Body of pancreas (tissue), 4 donors: ENCODE measurements around the gene TDP1. TPM values are rescaled to one million over a fixed set of nuclear protein-coding genes. Genes with fewer than 3 reads are reported as not detected.

Experiments
- ATAC-seq: fragments of 150-250 bp; one replicate; pipeline ENCODE4 v1.9.1; 2016
- DNase-seq, 4 donors: peaks; one replicate each; pipeline ENCODE4 v3.0.0-alpha.2; 2019
- H3K27ac ChIP-seq, 4 donors: fragments of 200-600 bp; sonication (generic); 1 replicate in 3 of 4; 2 replicates in 1 of 4; pipeline versions ENCODE4 v1.5.1 to v1.6.1; 2016 to 2019; ENCODE audit warnings: mild to moderate bottlenecking in 1 of 4, mixed read lengths in 1 of 4, moderate library complexity in 1 of 4
- H3K27me3 ChIP-seq, 2 donors: fragments of 200-600 bp; sonication (generic); one replicate each; pipeline ENCODE4 v1.6.0; 2016; ENCODE audit warnings: mild to moderate bottlenecking in 1 of 2
- H3K36me3 ChIP-seq, 2 donors: fragments of 200-600 bp; sonication (generic); replicated peaks in 1 of 2; 2 replicates each; pipeline ENCODE4 v1.5.1; 2016; ENCODE audit warnings: low read depth in 2 of 2; ENCODE audit not compliant: insufficient read depth in 1 of 2
- H3K4me1 ChIP-seq: fragments of 200-600 bp; sonication (generic); one replicate; pipeline ENCODE4 v1.6.0; 2016
- H3K4me3 ChIP-seq, 2 donors: fragments of 200-600 bp; sonication (generic); 1 replicate in 1 of 2; 2 replicates in 1 of 2; pipeline ENCODE4 v1.5.1; 2016 to 2019
- H3K9me3 ChIP-seq, 3 donors: fragments of 200-600 bp; sonication (generic); 1 replicate in 2 of 3; 2 replicates in 1 of 3; pipeline ENCODE4 v1.5.1; 2016
- POLR2A ChIP-seq, 3 donors: fragments of 450-650 bp; IDR thresholded peaks; one replicate each; pipeline ENCODE4 v1.6.1; 2016; ENCODE audit warnings: antibody characterized with exemption in 3 of 3, mild to moderate bottlenecking in 2 of 3
- WGBS, 2 donors: methylation state at CpG; one replicate each; pipeline ENCODE4 v1.1.5; 2017; 5-methylcytosine and 5-hydroxymethylcytosine counted together
- intact Hi-C: fragments of 100-400 bp; cut with DNase I; formaldehyde crosslinking; loops from one replicate; pipeline ENCODE4 v1.15.1; 2023
- total RNA-seq, 2 donors: library from RNA; depleted of rRNA; stranded (reverse); fragments of >200 nt; gene quantifications; one replicate each; pipeline ENCODE4 v1.1.0, GENCODE V29; 2016
- TF ChIP-seq, protein P1 (sequence below), 7 experiments: fragments of 450-650 bp in 4 of 7; fragments of 200-600 bp in 3 of 7; sonication (generic) in 3 of 7; IDR thresholded peaks; one replicate each; pipeline ENCODE4 v1.5.1; 2016 to 2019; ENCODE audit warnings: antibody characterized with exemption in 7 of 7

The TDP1 gene
- total RNA-seq, 2 donors from 2014 or later: 7.5 to 10.5 TPM

DNA sequence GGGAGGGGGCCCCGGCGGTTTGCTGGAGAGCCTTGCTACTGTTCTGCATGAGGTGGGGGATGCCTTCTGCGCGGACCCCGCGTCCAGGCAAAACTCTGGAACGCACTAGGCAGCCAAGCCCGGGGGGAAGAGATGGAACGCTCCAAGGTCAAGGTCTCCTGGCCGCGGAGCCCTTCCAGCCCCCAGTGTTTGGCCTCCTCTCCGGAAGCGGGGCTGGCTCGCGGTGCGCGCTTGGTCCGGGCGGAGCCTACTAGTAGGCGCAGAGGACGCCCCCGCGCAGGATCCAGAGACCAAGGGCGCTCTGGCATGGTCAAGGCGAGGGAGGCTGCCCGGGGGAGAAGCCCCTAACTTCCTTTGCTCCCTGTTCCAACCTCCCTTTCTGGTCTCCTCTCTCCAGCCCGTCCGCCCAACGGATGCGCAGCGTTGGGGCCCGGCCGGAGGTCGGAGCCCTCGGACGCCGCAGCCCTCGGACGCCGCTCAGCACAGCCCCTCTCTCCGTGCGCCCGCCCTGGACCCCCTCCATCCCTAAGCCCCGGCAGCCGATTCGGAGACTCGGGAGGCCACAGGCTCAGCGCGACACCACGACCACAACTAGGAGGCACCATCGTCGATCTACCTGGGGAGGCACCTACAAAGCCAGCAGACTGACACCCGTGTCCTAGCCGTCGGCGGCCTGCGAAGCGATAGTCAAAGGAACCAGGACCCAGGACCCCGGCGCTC, 105.4 kb downstream of the TDP1 start:
- Histone ChIP-seq H3K9me3 (no peaks in the 10 kb centered on the region), H3K4me1 (peaks cover 31% of the 10 kb centered on the region), H3K27ac (no peak overlapping the region), H3K4me3 (peak overlapping the region in 1 of 2 donors; percentile 13), H3K27me3 (peaks cover 0 to 26% of the 10 kb centered on the region in 2 donors), H3K36me3 (no peaks in the 10 kb centered on the region)
- no peak for DNase-seq
- WGBS, 2 donors: 1 to 4% methylated on average over 24 to 59 of the region's 60 CpGs
- intact Hi-C loops: no loop called here
- ATAC-seq: no peak
- TF ChIP-seq, protein P1, sequence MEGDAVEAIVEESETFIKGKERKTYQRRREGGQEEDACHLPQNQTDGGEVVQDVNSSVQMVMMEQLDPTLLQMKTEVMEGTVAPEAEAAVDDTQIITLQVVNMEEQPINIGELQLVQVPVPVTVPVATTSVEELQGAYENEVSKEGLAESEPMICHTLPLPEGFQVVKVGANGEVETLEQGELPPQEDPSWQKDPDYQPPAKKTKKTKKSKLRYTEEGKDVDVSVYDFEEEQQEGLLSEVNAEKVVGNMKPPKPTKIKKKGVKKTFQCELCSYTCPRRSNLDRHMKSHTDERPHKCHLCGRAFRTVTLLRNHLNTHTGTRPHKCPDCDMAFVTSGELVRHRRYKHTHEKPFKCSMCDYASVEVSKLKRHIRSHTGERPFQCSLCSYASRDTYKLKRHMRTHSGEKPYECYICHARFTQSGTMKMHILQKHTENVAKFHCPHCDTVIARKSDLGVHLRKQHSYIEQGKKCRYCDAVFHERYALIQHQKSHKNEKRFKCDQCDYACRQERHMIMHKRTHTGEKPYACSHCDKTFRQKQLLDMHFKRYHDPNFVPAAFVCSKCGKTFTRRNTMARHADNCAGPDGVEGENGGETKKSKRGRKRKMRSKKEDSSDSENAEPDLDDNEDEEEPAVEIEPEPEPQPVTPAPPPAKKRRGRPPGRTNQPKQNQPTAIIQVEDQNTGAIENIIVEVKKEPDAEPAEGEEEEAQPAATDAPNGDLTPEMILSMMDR (IDR thresholded peaks at IDR 0.05): no peak
- TF ChIP-seq POLR2A (IDR thresholded peaks at IDR 0.05): no peak

- Histone ChIP-seq H3K27ac (no peak within 1 kb of the TSS), H3K36me3 (no peaks in the 10 kb centered on the region), H3K4me1 (peaks cover 31% of the 10 kb centered on the region), H3K27me3 (peaks cover 0 to 26% of the 10 kb centered on the region in 2 donors), H3K4me3 (peak within 1 kb of the TSS in 1 of 2 donors; percentile 13), H3K9me3 (no peaks in the 10 kb centered on the region)
- TF ChIP-seq, protein P1 (IDR thresholded peaks at IDR 0.05): no peak
- no peak for TF ChIP-seq POLR2A (IDR thresholded peaks at IDR 0.05)
- DNase-seq (peak in 2 of 4 donors; percentile 6 to 22), ATAC-seq (no peak)
- intact Hi-C loops: no loop called here
- WGBS, 2 donors: 1 to 8% methylated on average over 18 to 52 of the region's 52 CpGs
Observed at GRCh38 chr14:90061685-90062126, 106.0 kb downstream of the TDP1 start, which contains the start of gene KCNK13. Gene KCNK13 (plus strand): TSS chr14:90061994. CDS start chr14:90062206, 212 bp downstream.

DNA sequence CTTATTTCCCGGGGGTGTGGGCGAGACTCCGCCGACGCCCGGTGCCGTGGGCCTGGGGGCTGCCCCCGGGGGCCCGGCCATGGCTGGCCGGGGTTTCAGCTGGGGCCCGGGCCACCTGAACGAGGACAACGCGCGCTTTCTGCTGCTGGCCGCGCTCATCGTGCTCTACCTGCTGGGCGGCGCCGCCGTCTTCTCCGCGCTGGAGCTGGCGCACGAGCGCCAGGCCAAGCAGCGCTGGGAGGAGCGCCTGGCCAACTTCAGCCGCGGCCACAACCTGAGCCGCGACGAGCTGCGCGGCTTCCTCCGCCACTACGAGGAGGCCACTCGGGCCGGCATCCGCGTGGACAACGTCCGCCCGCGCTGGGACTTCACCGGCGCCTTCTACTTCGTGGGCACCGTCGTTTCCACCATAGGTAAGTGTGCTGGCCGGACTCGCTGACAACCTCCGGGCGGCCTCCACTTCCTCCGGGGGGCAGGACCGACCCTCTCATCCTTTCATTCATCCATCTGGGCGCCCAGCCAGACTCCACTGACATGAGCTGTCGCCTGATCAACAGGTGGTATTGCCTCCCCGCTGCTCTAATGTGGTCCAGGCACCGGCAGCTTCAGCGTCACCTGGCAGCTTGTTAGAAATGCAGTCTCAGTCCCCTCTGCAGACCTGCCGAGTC, 106.5 kb downstream of the TDP1 start:
- TF ChIP-seq, protein P1 (IDR thresholded peaks at IDR 0.05): no peak
- TF ChIP-seq POLR2A (IDR thresholded peaks at IDR 0.05): no peak
- WGBS, 2 donors: 0 to 2% methylated on average over 1 to 63 of the region's 63 CpGs
- no peak overlapping the region for H3K27ac ChIP-seq
- peaks cover 0 to 26% of the 10 kb centered on the region in 2 donors for H3K27me3 ChIP-seq
- H3K36me3 ChIP-seq: no peaks in the 10 kb centered on the region
- peak overlapping the region in 1 of 2 donors; percentile 13 for H3K4me3 ChIP-seq
- ATAC-seq (peak; percentile 49), DNase-seq (peak in 2 of 4 donors; percentile 17 to 33)
- H3K4me1 ChIP-seq: peaks cover 31% of the 10 kb centered on the region
- intact Hi-C loops: no loop called here
- H3K9me3 ChIP-seq: no peaks in the 10 kb centered on the region

DNA sequence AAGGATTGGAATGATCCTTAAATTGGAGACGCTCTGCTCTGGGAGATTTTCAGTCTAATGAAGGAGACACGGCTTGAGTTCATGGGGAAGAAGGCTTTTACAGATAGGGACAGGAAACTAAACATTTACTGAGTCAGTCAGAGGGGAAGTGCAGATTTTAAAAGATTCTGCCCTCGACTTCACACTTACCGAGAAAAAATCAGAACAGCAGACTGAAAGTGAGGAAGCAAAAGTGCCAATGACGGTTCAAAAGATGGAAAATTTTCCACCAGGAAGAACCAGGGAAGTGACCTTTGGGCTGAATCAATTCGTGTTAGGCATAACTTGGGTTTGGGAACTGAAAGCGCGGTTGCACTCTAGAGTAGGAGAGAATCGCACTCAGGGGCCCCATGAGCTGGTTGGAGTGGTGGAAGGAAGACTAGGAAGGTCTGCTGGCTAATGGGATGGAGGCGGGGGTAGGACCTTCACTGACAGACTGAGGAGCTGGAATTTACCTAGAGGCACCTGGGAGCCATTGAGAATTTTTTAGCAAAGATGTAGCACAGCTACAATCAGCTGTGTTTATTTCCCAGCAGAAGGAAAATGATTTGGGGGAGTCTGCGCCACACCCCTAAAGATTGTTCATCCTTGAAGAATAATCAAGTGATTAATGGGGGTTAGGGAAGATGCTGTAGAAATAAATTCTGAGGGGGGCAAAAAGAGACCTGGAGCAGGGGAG, 107.3 kb downstream of the TDP1 start:
- Histone ChIP-seq H3K9me3 (no peaks in the 10 kb centered on the region), H3K4me3 (no peak overlapping the region), H3K27ac (no peak overlapping the region), H3K36me3 (no peaks in the 10 kb centered on the region), H3K4me1 (peaks cover 31% of the 10 kb centered on the region), H3K27me3 (peaks cover 0 to 26% of the 10 kb centered on the region in 2 donors)
- ATAC-seq (no peak), DNase-seq (no peak)
- intact Hi-C loops: no loop called here
- TF ChIP-seq, protein P1 (IDR thresholded peaks at IDR 0.05): no peak
- 21 to 27% methylated on average over 11 of the region's 11 CpGs for WGBS, 2 donors
